HepG2 (cell line): ENCODE measurements around the gene AGBL3. TPM values are rescaled to one million over a fixed set of nuclear protein-coding genes. Genes with fewer than 3 reads are reported as not detected.

ENCODE experiments used
- ARID5B ChIP-seq: IDR thresholded peaks from 2 replicates; pipeline ENCODE4 v1.4.0; 2020; ENCODE audit warnings: mild to moderate bottlenecking, missing genetic modification reagents
- DMAP1 ChIP-seq: IDR thresholded peaks from 2 replicates; pipeline ENCODE4 v1.6.1; 2016
- NFE2 ChIP-seq: sonication (generic); formaldehyde crosslinking; IDR thresholded peaks from 2 replicates; pipeline ENCODE4 v1.4.0; 2020; ENCODE audit warnings: missing genetic modification reagents
- PRDM15 ChIP-seq: sonication (generic); formaldehyde crosslinking; IDR thresholded peaks from 2 replicates; pipeline ENCODE4 v1.4.0; 2020; ENCODE audit warnings: missing genetic modification reagents
- PRMT3 ChIP-seq: sonication (generic); formaldehyde crosslinking; IDR thresholded peaks from 2 replicates; pipeline ENCODE4 v1.8.1; 2022; ENCODE audit warnings: low read depth, mild to moderate bottlenecking, moderate library complexity, missing genetic modification reagents, borderline replicate concordance
- TARDBP ChIP-seq: sonication (generic); formaldehyde crosslinking; IDR thresholded peaks from 2 replicates; pipeline ENCODE4 v1.8.0; 2022; ENCODE audit warnings: mild to moderate bottlenecking, missing genetic modification reagents
- TCF7L2 ChIP-seq: IDR thresholded peaks from 2 replicates; pipeline ENCODE4 v1.6.1; 2011; ENCODE audit warnings: mild to moderate bottlenecking, low read depth, low read length, moderate library complexity
- ZBTB26 ChIP-seq: IDR thresholded peaks from 2 replicates; pipeline ENCODE4 v1.6.1; 2016; ENCODE audit warnings: missing compliant biosample characterization, missing genetic modification reagents, borderline replicate concordance
- ZBTB8A ChIP-seq: sonication (generic); formaldehyde crosslinking; IDR thresholded peaks from 2 replicates; pipeline ENCODE4 v1.4.0; 2020; ENCODE audit warnings: mild to moderate bottlenecking, low read depth, missing genetic modification reagents, borderline replicate concordance
- ZNF296 ChIP-seq: sonication (generic); formaldehyde crosslinking; conservative IDR thresholded peaks from 2 replicates; pipeline ENCODE4 v1.5.0; 2020; ENCODE audit warnings: mild to moderate bottlenecking, missing genetic modification reagents
- ZNF343 ChIP-seq: sonication (generic); formaldehyde crosslinking; IDR thresholded peaks from 2 replicates; pipeline ENCODE4 v1.4.0; 2020; ENCODE audit warnings: mild to moderate bottlenecking, missing genetic modification reagents
- ZNF720 ChIP-seq: sonication (generic); formaldehyde crosslinking; IDR thresholded peaks from 2 replicates; pipeline ENCODE4 v1.4.0; 2020; ENCODE audit warnings: missing genetic modification reagents
- ZSCAN31 ChIP-seq: sonication (generic); formaldehyde crosslinking; IDR thresholded peaks from 2 replicates; pipeline ENCODE4 v1.5.0; 2020; ENCODE audit warnings: low read depth, mild to moderate bottlenecking, missing genetic modification reagents
- polyA plus RNA-seq, 8 experiments: library from polyadenylated mRNA; depleted of rRNA in 3 of 8; stranded (reverse) in 7 of 8; unstranded in 1 of 8; fragments of >200 nt; fragmentation: Illumina TruSeq in 4 of 8; extraction: Trizol in 4 of 8; gene quantifications; 2 replicates each; pipeline versions ENCODE4 v1.2.1 to v1.2.3, GENCODE V29; 2011 to 2016; ENCODE audit warnings: low read depth in 4 of 8, missing spikeins in 1 of 8, mixed read lengths in 1 of 8; ENCODE audit not compliant: insufficient read depth in 1 of 8
- total RNA-seq, 5 experiments: library from RNA; depleted of rRNA; stranded (reverse); fragments of >200 nt; fragmentation: Illumina TruSeq; extraction: Trizol; gene quantifications; 2 replicates each; pipeline ENCODE4 v1.2.3, GENCODE V29; 2016; ENCODE audit warnings: low read depth in 1 of 5

Gene AGBL3
- total and polyA plus RNA-seq, 2 of the 13 experiments (the other 11 are each of a cell fraction or from before 2014, with no cell fraction given): 2.2 to 7.2 TPM

- TF ChIP-seq ZSCAN31 (peak; percentile 92), PRDM15 (CRISPR knock-in tag) (no peak; the same call in 1 of the 2 replicates), ARID5B (CRISPR knock-in tag) (peak; percentile 67; the same call in 1 of the 2 replicates), ZNF343 (CRISPR knock-in tag) (peak; percentile 84; the same call in 1 of the 2 replicates), PRMT3 (CRISPR knock-in tag) (peak; percentile 90; the same call in 1 of the 2 replicates), ZNF296 (CRISPR knock-in tag) (no peak), DMAP1 (peak; percentile 85), ZNF720 (no peak), ZBTB26 (CRISPR knock-in tag) (peak; percentile 50; the same call in 1 of the 2 replicates), NFE2 (no peak), TCF7L2 (no peak), TARDBP (CRISPR knock-in tag) (peak; percentile 71), ZBTB8A (peak; percentile 83; the same call in 1 of the 2 replicates)
Observed at GRCh38 chr7:134986363-134987251, at the start of gene AGBL3 (continued).
